ENCODE data around the gene SYT8. TPM values are rescaled to one million over a fixed set of nuclear protein-coding genes. Genes with fewer than 3 reads are reported as not detected.
"Not testable (repeated sequence)": the region's sequence is repeated elsewhere in the genome, so short reads cannot be mapped to it uniquely, and the experiment has no call there.

SYT8 gene
- total RNA-seq = not detected

DNA sequence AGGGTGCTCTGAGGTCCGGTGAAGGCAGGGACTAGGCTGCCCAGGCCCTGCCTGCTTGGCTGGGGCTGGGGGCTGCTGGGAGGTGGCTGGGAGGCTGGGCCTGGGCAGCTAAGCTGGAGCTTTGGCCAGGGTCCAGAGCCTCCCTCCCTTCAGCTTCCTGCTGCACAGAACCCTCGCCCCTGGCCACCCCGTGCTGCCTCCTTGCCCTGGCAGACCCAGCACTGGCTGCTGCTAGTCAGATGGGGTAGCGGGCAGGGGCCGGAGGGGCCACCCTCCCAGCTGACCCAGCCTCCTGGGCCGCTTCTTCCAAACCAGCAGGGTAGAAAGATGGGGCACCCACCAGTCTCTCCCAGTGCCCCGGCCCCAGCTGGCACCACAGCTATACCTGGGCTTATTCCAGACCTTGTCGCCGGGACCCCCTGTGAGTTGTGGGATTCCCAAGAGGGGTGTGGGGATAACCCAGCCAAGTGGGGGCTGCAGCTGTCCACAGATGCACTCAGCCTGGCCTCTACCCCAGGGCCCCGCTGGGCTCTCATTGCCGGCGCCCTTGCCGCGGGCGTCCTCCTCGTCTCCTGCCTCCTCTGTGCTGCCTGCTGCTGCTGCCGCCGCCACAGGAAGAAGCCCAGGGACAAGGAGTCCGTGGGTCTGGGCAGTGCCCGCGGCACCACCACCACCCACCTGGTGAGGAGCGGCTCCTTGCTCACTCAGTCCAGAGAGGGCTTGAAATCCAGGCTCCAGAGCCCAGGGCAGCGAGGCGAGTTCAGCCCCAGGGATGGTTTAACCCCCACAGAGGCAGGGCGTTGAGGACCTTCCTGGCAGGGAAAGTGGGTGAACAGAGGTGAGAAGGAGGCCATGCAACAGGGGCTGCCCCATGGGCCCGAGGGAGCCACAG is at the start of gene SYT8:
TSS of gene SYT8 (plus strand) at position 212 of the 892 bp plus-strand sequence. CDS start at position 328, 116 bp downstream.
- H3K36me3 Mint-ChIP-seq = no peaks in the 10 kb centered on the region
- ATAC-seq = no peak
- DNase-seq (ENCODE audit: low spot score in 2 of 2) = no peak
- H3K27ac Mint-ChIP-seq = no peak within 1 kb of the TSS
- H3K9me3 Mint-ChIP-seq = no peaks in the 10 kb centered on the region

- Mint-ChIP-seq H3K36me3 (no peaks in the 10 kb centered on the region), H3K9me3 (no peaks in the 10 kb centered on the region), H3K27ac (no peak overlapping the region)
- no peak for ATAC-seq
- DNase-seq (ENCODE audit: low spot score in 2 of 2) = no peak
Measured at GRCh38 chr11:1785749-1786413, 48.9 kb upstream of the SYT8 start.

DNA sequence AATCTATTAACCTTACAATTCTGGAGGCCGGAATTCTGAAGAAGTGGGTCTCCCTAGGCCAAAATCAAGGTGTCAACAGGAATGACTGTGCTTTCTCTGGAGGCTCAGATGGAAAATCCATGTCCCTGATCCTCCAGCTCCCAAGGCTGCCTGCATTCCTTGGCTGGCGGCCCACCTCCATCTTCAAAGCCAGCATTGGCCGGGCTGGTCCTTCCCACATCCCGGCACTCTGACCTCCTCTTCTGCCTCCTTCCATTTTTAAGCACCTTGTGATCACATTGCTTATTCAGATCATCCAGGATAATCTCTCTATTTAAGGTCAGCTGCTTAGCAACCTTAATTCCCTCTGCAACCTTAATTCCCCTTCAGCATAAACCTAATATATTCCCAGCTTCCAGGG is 48.3 kb upstream of the SYT8 start:
- no peak overlapping the region for H3K27ac Mint-ChIP-seq
- no peaks in the 10 kb centered on the region for H3K9me3 Mint-ChIP-seq
- DNase-seq (ENCODE audit: low spot score in 2 of 2) (no peak), ATAC-seq (no peak)
- H3K36me3 Mint-ChIP-seq = no peaks in the 10 kb centered on the region

DNA sequence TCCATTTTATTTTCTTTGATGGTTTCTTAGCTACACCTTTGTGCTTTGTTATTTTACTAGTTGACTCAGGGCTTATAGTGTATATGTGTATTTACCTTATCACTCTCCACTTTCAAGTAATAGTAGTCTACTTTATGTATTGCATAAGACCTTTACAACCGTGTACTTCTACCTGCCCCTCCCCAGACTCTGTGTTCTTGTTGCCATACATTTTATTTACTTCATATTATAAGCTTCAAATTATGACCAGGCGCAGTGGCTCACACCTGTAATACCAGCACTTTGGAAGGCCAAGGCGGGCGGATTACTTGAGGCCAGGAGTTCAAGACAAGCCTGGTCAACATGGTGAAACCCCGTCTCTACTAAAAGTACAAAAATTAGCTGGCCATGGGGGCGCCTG is 42.9 kb upstream of the SYT8 start:
- peaks cover 0 to 3% of the 10 kb centered on the region in 2 donors for H3K9me3 Mint-ChIP-seq
- peaks cover 4 to 6% of the 10 kb centered on the region in 2 donors for H3K36me3 Mint-ChIP-seq
- DNase-seq (ENCODE audit: low spot score in 2 of 2) = no peak
- no peak overlapping the region for H3K27ac Mint-ChIP-seq
- ATAC-seq = no peak

DNA sequence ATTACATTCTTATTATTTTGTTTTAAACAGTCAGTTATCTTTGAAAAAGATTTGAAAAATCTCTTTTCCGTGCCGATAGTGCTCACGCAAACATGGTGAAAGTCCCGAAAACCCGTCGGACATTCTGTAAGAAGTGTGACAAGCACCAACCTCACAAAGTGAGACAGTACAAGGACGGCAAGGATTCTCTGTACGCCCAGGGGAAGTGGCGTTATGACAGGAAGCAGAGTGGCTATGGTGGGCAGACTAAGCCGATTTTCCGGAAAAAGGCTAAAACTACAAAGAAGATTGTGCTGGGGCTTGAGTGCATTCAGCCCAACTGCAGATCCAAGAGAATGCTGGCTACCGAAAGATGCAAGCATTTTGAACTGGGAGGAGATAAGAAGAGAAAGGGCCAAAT is 42.3 kb upstream of the SYT8 start:
- no peak overlapping the region for H3K27ac Mint-ChIP-seq
- no peak for ATAC-seq
- H3K9me3 Mint-ChIP-seq = peaks cover 0 to 3% of the 10 kb centered on the region in 2 donors
- no peak for DNase-seq (ENCODE audit: low spot score in 2 of 2)
- H3K36me3 Mint-ChIP-seq = peaks cover 4 to 6% of the 10 kb centered on the region in 2 donors

DNA sequence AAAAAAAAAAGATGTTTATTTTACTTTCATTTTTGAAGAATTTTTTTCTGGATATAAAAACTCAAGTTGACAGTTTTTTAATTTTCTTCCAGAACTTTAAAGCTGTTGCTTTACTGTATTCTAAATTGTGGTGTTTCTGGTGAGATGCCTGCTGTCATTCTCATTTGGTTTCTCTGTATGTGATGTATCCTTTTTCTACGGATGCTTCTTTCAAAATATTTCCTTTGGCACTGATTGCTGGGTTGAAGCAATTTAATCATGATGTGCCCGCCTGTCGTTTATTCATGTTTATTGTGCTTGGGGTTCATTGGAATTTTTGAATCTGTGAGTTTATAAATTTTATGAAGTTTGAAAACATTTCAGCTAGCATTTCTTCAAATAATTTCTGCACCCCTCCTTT is 41.7 kb upstream of the SYT8 start:
- peaks cover 4 to 6% of the 10 kb centered on the region in 2 donors for H3K36me3 Mint-ChIP-seq
- ATAC-seq = no peak
- no peak for DNase-seq (ENCODE audit: low spot score in 2 of 2)
- H3K9me3 Mint-ChIP-seq = peaks cover 0 to 3% of the 10 kb centered on the region in 2 donors
- H3K27ac Mint-ChIP-seq = no peak overlapping the region

- Mint-ChIP-seq H3K27ac (no peak overlapping the region), H3K9me3 (peaks cover 0 to 3% of the 10 kb centered on the region in 2 donors), H3K36me3 (peaks cover 4 to 6% of the 10 kb centered on the region in 2 donors)
- ATAC-seq (no peak), DNase-seq (ENCODE audit: low spot score in 2 of 2) (no peak)
Measured at GRCh38 chr11:1796413-1797011, 38.3 kb upstream of the SYT8 start.

GRCh38 chr11:1797391-1798125 is 37.2 kb upstream of the SYT8 start:
- Mint-ChIP-seq H3K36me3 (peaks cover 1 to 3% of the 10 kb centered on the region in 2 donors), H3K27ac (no peak overlapping the region), H3K9me3 (peaks cover 0 to 1% of the 10 kb centered on the region in 2 donors)
- ATAC-seq (no peak), DNase-seq (ENCODE audit: low spot score in 2 of 2) (no peak)

DNA sequence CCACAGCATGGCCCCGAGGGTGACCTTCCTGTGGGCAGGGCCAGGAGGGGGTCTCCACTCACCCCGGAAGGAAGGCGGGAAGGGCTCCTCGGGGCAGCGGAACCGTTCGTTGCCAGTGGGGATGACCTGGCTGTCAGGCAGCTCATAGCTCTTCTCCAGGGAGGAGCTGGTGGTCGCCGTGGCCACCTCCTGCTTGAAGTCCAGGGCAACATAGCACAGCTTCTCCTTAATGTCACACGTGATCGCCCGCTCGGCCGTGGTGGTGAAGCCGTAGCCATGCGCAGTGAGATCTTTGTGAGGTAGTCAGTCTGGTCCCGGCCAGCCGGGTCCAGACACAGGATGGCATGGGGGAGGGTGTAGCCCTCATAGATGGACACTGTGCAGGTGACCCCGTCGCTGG is 31.5 kb upstream of the SYT8 start:
- Mint-ChIP-seq H3K9me3 (no peaks in the 10 kb centered on the region), H3K36me3 (no peaks in the 10 kb centered on the region), H3K27ac (no peak overlapping the region)
- DNase-seq (ENCODE audit: low spot score in 2 of 2) (no peak), ATAC-seq (no peak)

- not testable (repeated sequence) for DNase-seq (ENCODE audit: low spot score in 2 of 2); H3K36me3 Mint-ChIP-seq; H3K27ac Mint-ChIP-seq; H3K9me3 Mint-ChIP-seq; ATAC-seq
Measured at GRCh38 chr11:1803835-1804519, 30.8 kb upstream of the SYT8 start.

- Mint-ChIP-seq H3K27ac (no peak overlapping the region), H3K36me3 (no peaks in the 10 kb centered on the region), H3K9me3 (no peaks in the 10 kb centered on the region)
- no peak for ATAC-seq
- no peak for DNase-seq (ENCODE audit: low spot score in 2 of 2)
Measured at GRCh38 chr11:1805525-1805924, 29.3 kb upstream of the SYT8 start.

DNA sequence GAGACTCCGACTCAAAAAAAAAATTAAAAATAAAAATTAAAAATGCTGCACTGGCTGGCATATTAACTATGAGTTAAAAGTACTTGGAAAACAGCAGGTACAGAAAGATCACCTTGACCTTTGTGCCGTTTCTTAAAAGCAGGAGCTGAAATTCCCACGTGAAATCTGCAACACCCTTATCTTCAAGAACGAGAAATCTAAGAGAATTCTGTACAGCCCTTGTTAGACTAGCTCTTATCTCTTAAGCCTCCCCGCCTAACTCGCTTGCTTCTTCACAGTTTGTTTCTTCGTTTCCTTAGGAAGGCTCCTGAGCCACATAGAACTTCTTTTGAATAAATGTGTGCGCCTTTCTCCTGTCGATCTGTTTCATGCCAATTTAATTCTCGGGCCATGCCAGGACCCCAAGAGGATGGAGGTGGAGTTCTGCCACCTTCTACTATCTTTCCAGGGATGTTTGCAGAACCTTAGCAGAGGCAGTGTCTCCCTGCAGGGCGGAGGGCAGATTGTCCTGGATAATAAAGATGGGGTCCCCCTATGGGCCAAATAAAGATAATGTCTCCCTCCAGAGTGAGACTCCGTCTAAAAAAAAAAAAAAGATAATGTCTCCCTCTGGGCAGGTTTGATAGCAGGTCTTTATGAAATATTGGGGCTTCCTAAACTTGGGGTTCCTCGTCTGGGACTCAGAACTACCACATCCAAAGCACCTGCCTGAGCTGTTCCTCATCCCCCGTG is 27.4 kb upstream of the SYT8 start:
- Mint-ChIP-seq H3K9me3 (no peaks in the 10 kb centered on the region), H3K36me3 (no peaks in the 10 kb centered on the region), H3K27ac (no peak overlapping the region)
- no peak for ATAC-seq
- DNase-seq (ENCODE audit: low spot score in 2 of 2) = no peak

DNA sequence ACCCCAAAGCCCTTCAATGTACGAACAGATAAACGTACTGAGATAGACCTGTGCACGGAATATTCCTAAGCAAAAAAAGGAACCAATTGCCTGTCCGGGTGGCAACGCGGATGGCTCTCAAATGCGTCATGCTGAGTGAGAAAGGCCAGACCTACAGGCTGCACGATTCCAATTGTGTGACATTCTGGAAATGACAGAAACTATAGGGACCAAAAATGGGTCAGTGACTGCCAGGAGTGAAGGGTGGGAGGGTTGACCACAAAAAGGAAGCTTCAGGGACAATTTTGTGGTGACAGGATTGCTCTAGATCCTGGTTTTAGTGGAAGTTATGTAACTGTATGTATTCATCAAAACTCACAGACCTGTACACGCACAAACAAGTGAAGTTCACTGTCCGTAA is 24.0 kb upstream of the SYT8 start:
- no peaks in the 10 kb centered on the region for H3K36me3 Mint-ChIP-seq
- no peak for ATAC-seq
- DNase-seq (ENCODE audit: low spot score in 2 of 2) = no peak
- H3K9me3 Mint-ChIP-seq = no peaks in the 10 kb centered on the region
- H3K27ac Mint-ChIP-seq = no peak overlapping the region

DNA sequence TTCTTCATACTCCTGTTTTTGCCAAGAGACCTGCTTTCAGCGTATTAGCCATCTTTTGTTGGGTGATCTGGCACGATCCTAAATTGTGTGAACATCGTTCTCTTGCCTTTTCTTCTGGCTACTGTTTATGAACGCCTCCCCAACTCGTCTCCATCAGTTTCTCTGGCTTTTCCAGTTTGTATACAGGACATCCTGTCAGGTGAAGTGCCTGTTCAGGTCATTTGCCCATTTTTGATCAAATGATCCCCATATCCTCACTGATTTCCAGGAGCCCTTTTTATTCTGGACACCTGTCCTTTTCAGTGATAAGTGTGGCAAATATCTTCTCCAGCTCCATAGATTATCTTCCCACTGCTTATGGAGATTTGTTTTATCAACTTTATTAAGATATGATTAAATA is 22.5 kb upstream of the SYT8 start:
- no peak overlapping the region for H3K27ac Mint-ChIP-seq
- H3K9me3 Mint-ChIP-seq = no peaks in the 10 kb centered on the region
- no peaks in the 10 kb centered on the region for H3K36me3 Mint-ChIP-seq
- DNase-seq (ENCODE audit: low spot score in 2 of 2) = no peak
- no peak for ATAC-seq

DNA sequence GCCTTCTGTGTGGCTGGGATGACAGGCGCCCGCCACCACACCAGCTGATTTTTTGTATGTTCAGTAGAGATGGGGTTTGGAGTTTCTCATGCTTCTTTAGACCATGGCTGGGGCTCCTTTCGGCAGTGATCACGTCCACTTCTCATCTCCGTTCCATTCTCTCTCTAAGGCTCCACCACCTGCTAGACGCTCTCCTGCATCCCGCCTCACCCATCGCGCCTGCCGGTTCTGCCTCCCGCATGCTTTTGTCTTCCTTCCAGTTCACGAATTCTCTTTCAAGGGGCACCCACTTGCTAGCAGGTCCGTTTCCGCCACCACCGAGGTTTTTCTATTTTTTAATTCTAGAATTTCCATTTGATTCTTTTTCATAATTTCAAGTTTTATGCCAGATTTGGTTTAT is 22.0 kb upstream of the SYT8 start:
- DNase-seq (ENCODE audit: low spot score in 2 of 2) (no peak), ATAC-seq (no peak)
- no peaks in the 10 kb centered on the region for H3K36me3 Mint-ChIP-seq
- no peaks in the 10 kb centered on the region for H3K9me3 Mint-ChIP-seq
- H3K27ac Mint-ChIP-seq = no peak overlapping the region

DNA sequence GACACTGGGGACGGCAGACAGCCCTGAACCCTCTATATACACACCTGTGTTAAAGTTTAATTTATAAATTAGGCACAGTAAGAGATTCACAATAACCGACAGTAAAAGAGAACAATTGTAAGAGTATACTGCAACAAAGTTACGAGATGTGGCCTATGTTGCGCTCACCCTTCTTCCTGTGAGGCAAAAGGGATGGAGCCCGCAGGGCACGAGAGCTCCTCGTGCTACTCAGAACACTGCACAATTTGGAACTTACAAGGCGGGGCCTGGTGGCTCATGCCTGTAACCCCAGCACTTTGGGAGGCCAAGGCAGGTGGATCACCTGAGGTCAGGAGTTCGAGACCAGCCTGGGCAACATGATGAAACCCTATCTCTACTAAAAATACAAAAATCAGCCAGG is 21.4 kb upstream of the SYT8 start:
- DNase-seq (ENCODE audit: low spot score in 2 of 2); H3K9me3 Mint-ChIP-seq; ATAC-seq; H3K27ac Mint-ChIP-seq; H3K36me3 Mint-ChIP-seq: not testable (repeated sequence)
